BE2C (cell line): Measurements from ENCODE around the gene COL6A3.

Experiments
- DNase-seq: peaks from one replicate; pipeline ENCODE4 v3.0.0-alpha.2; 2020
- H3K27me3 ChIP-seq: fragments of 250-450 bp; sonication (Bioruptor Pico); 2 replicates; pipeline ENCODE4 v1.5.1; 2020; ENCODE audit warnings: mild to moderate bottlenecking
- H3K36me3 ChIP-seq: fragments of 250-450 bp; sonication (Bioruptor Pico); 2 replicates; pipeline ENCODE4 v1.5.1; 2020; ENCODE audit warnings: mild to moderate bottlenecking
- H3K4me1 ChIP-seq: fragments of 250-450 bp; sonication (Bioruptor Pico); 2 replicates; pipeline ENCODE4 v1.5.1; 2020
- H3K4me3 ChIP-seq: 2 replicates; pipeline ENCODE4 v1.5.1; 2011; ENCODE audit warnings: low read depth, low read length
- H3K9me3 ChIP-seq: fragments of 250-450 bp; sonication (Bioruptor Pico); 2 replicates; pipeline ENCODE4 v1.5.1; 2020
- CTCF ChIP-seq: IDR thresholded peaks from 2 replicates; pipeline ENCODE4 v1.5.1; 2012; ENCODE audit warnings: mild to moderate bottlenecking, low read depth, low read length

Gene COL6A3

GRCh38 chr2:237450108-237450507 is 36.1 kb upstream of the COL6A3 start:
- H3K9me3 ChIP-seq: no peaks in the 10 kb centered on the region
- H3K27me3 ChIP-seq: no peaks in the 10 kb centered on the region
- TF ChIP-seq CTCF: no peak
- no peaks in the 10 kb centered on the region for H3K4me1 ChIP-seq
- no peak overlapping the region for H3K4me3 ChIP-seq
- no peaks in the 10 kb centered on the region for H3K36me3 ChIP-seq
- no peak for DNase-seq

- DNase-seq: no peak
- no peak overlapping the region for H3K4me3 ChIP-seq
- H3K27me3 ChIP-seq: no peaks in the 10 kb centered on the region
- no peaks in the 10 kb centered on the region for H3K36me3 ChIP-seq
- H3K4me1 ChIP-seq: no peaks in the 10 kb centered on the region
- TF ChIP-seq CTCF: no peak
- no peaks in the 10 kb centered on the region for H3K9me3 ChIP-seq
Measured at GRCh38 chr2:237449193-237449881, 35.4 kb upstream of the COL6A3 start.

DNA sequence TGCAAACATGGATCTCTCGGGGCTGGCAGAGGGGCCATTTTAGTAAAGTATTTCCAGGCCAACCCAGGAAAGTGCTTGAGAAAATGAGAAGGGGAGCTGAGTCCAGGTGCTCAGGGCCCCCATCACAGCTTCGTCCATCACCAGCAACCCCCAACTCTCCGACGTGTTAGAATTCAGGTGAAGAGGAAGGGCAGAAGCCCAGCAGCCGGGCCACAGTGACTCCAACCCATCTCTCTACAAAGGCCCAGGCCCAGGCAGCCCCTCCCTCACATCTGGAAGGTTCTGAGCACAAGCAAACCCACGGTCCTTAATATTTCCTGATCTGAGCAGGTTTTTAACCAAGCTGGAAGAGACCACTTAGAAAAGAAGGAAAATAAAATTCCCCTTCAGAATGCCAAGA is 34.7 kb upstream of the COL6A3 start:
- no peak for DNase-seq
- no peaks in the 10 kb centered on the region for H3K36me3 ChIP-seq
- no peak overlapping the region for H3K4me3 ChIP-seq
- no peaks in the 10 kb centered on the region for H3K9me3 ChIP-seq
- TF ChIP-seq CTCF: no peak
- no peaks in the 10 kb centered on the region for H3K4me1 ChIP-seq
- no peaks in the 10 kb centered on the region for H3K27me3 ChIP-seq

- TF ChIP-seq CTCF: no peak
- Histone ChIP-seq H3K4me1 (no peaks in the 10 kb centered on the region), H3K27me3 (no peaks in the 10 kb centered on the region), H3K4me3 (no peak overlapping the region), H3K36me3 (no peaks in the 10 kb centered on the region), H3K9me3 (no peaks in the 10 kb centered on the region)
- no peak for DNase-seq
Measured at GRCh38 chr2:237448171-237448570, 34.2 kb upstream of the COL6A3 start.

DNA sequence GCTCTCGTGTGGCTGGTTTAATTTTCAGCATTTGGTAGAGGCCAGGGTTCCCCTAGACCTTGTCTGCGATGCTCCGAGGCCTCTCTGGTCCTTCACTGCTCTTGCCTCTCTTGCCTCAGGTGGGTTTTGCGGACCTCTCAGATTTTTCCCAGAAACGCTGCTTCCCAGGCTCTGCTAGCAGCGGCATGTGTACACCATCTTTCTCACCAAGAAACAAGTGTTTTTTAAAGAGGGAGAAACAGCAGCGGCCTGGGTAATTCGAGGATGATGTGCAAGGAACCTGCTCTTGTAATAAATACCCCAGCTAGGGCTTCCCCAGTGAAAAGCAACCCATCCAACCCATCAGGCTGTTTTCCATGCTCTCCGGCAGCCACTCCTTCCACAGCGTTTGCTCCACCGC is 33.5 kb upstream of the COL6A3 start:
- H3K4me3 ChIP-seq: no peak overlapping the region
- no peaks in the 10 kb centered on the region for H3K4me1 ChIP-seq
- no peak for DNase-seq
- H3K27me3 ChIP-seq: no peaks in the 10 kb centered on the region
- no peaks in the 10 kb centered on the region for H3K9me3 ChIP-seq
- no peak for TF ChIP-seq CTCF
- no peaks in the 10 kb centered on the region for H3K36me3 ChIP-seq

DNA sequence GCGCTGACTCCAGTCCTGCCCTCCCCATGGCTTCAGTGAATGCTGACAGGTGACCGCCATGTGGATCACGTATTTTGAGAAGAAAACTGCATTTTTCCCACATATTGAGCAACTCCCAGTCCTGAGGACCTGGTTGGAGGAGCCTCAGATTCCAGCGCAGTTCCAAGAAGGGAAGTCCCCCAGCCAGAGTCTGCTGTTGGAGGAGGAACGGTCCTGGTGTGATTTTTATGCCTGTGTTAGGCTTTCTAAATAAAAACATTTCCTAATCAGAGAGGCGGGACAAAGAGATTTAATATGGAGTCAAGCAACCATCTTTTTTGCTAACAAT is 32.3 kb upstream of the COL6A3 start:
- Histone ChIP-seq H3K4me1 (peaks cover 3% of the 10 kb centered on the region; the same call in 1 of the 2 replicates), H3K4me3 (no peak overlapping the region), H3K27me3 (no peaks in the 10 kb centered on the region), H3K9me3 (no peaks in the 10 kb centered on the region), H3K36me3 (no peaks in the 10 kb centered on the region)
- DNase-seq: no peak
- no peak for TF ChIP-seq CTCF
